Pons (tissue), 1 donor: ENCODE data around the gene ARHGEF39.

Experiments
- DNase-seq: peaks from one replicate; pipeline ENCODE4 v3.0.0-alpha.2; 2016; ENCODE audit warnings: low spot score

ARHGEF39 gene

GRCh38 chr9:35691334-35691650 lies 26.3 kb upstream of the ARHGEF39 start:
- no peak for DNase-seq

GRCh38 chr9:35690614-35691333 lies 25.8 kb upstream of the ARHGEF39 start:
- no peak for DNase-seq

GRCh38 chr9:35690294-35690613 lies 25.3 kb upstream of the ARHGEF39 start:
- DNase-seq = no peak

- DNase-seq = no peak
Observed at GRCh38 chr9:35689542-35690293, 24.7 kb upstream of the ARHGEF39 start, which contains the start of gene TPM2. TSS of gene TPM2 (minus strand) at chr9:35689925. CDS start at chr9:35689817, 108 bp downstream.

GRCh38 chr9:35688558-35689541 lies 23.9 kb upstream of the ARHGEF39 start:
- DNase-seq = no peak

- DNase-seq = no peak
Observed at GRCh38 chr9:35687972-35688557, 23.1 kb upstream of the ARHGEF39 start.

GRCh38 chr9:35687306-35687705 lies 22.3 kb upstream of the ARHGEF39 start:
- DNase-seq = no peak

- DNase-seq = no peak
Observed at GRCh38 chr9:35686222-35687203, 21.5 kb upstream of the ARHGEF39 start.

GRCh38 chr9:35685506-35685905 lies 20.5 kb upstream of the ARHGEF39 start:
- no peak for DNase-seq

GRCh38 chr9:35684921-35685320 lies 19.9 kb upstream of the ARHGEF39 start:
- no peak for DNase-seq

GRCh38 chr9:35683323-35683722 lies 18.3 kb upstream of the ARHGEF39 start:
- no peak for DNase-seq

- no peak for DNase-seq
Observed at GRCh38 chr9:35682520-35683315, 17.7 kb upstream of the ARHGEF39 start.

- no peak for DNase-seq
Observed at GRCh38 chr9:35682051-35682450, 17.1 kb upstream of the ARHGEF39 start.

GRCh38 chr9:35681341-35682002 lies 16.5 kb upstream of the ARHGEF39 start:
- DNase-seq = no peak

- DNase-seq = no peak
Observed at GRCh38 chr9:35680331-35681105, 15.5 kb upstream of the ARHGEF39 start.

GRCh38 chr9:35679766-35680330 lies 14.9 kb upstream of the ARHGEF39 start:
- no peak for DNase-seq

GRCh38 chr9:35679091-35679490 lies 14.1 kb upstream of the ARHGEF39 start:
- no peak for DNase-seq

GRCh38 chr9:35675732-35676392 lies 10.9 kb upstream of the ARHGEF39 start:
- no peak for DNase-seq
